RPMI8226 (cell line): Measurements from ENCODE around the gene OR2T4.
A peak's percentile ranks its signal among the peaks of the same experiment; 100 is the strongest.

ENCODE experiments used
- DNase-seq: peaks from one replicate; pipeline ENCODE4 v3.0.0-alpha.2; 2015

The OR2T4 gene

DNA sequence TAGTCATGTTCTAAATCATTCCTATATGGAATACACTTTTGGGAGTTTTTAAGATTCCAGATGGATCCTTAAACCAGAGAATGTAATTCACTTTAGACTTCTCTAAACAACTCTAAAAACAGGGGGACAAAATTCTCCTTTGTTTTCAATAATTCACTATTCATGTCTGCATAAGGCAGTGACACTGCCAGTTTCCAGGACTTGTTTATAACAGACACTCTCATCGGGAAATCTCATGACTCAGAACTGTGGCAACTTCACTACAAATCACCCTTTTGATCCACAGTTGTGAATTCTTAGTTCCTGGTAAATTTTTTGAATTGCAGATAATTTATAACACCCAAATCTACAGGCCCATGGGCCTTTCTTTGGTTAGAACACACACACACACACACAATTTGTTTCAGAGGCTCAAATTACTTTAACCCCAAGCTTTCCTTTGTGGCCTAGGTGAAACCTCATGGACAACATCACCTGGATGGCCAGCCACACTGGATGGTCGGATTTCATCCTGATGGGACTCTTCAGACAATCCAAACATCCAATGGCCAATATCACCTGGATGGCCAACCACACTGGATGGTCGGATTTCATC is at the start of gene OR2T4:
TSS of gene OR2T4 (plus strand) at position 545 of the 595 bp plus-strand sequence. CDS start at position 545, 0 bp downstream.
- no peak for DNase-seq

DNA sequence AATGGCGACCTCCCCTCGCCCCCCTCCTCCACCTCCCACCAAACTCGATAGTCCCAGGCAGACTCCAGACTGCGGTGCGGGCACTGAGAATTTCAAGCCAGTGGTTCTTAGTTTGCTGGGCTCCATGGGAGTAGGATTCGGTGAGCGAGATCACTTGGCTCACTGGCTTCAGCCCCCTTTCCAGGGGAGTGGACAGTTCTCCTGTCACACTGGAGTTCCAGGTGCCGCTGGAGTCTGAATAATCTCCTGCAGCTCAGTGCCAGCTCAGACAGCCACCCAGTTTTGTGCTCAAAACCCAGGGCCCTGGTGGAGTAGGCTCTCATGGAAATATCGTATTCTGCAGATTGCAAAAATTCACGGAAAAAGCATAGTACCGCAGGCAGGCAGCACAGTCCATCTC is 44.7 kb upstream of the OR2T4 start:
- no peak for DNase-seq

DNA sequence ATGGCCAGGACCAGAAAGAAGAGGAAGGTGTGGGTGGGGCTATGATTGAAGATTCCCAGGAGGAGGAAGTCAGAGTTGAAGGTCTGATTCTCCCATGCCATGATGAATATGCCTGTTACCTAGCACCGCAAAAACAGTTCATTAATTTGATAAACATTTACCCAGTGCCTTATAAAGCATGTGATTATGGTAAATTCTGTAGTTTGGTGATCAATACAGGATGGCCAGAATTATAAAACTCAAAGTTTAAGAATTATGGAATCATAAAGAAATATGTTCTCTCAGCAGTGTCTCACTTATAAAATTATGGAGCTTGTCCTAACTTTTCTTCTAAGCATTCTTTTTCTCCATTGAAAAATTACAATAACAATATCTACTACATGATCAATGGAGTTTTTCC is 37.0 kb upstream of the OR2T4 start, which contains the start of gene OR2M7:
TSS of gene OR2M7 (minus strand) at position 101 of the 400 bp plus-strand sequence. CDS start at position 101, 0 bp downstream.
- no peak for DNase-seq

DNA sequence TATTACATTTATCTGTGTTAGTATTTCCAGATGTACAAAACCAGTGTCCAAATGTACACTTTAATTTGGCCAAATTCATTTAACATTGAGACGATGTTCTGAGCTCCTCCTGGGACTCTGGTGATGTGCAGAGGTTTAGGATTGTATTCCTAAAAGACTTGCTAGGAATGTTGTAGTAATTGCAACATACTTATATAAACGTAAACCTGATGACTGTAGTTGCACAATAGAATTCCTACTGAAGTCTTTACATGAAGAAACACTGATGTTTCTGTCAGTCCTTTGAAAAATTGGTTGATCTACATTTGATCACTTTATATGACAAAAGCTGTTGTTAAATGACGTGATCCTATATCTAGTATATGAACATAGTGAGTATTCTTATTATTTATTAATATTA is 18.0 kb upstream of the OR2T4 start:
- DNase-seq: no peak

GRCh38 chr1:248348475-248348874 is 13.0 kb upstream of the OR2T4 start, which contains the start of gene OR14C36:
OR14C36 (plus strand) TSS chr1:248348775; CDS start chr1:248348775, 0 bp downstream.
- no peak for DNase-seq

DNA sequence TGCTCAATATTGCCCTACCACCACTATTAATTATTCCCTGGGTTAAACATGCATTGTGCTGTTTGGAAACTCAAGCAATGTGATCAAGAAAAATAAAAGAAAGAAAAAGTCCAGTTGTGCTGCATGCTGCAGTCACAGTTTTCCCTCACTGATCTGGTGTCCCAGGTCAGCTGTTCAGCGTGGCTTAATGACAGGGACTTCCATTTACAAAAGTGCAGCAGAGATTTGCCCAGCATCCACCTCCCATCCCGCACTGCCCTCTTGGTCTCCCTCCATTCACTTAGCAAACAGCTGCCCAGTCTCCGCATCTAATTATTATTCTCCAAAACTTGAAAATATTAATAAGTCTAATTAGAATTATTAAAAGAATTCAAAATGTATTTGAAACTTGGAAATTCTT is 2.0 kb upstream of the OR2T4 start:
- DNase-seq: no peak

GRCh38 chr1:248366609-248367008 is 5.1 kb downstream of the OR2T4 start:
- no peak for DNase-seq

GRCh38 chr1:248372394-248372793 is 10.9 kb downstream of the OR2T4 start:
- DNase-seq: no peak

GRCh38 chr1:248373761-248374160 is 12.3 kb downstream of the OR2T4 start:
- no peak for DNase-seq

GRCh38 chr1:248375446-248375845 is 14.0 kb downstream of the OR2T4 start, which contains the start of gene OR2T6:
OR2T6 (plus strand) TSS chr1:248375746; CDS start chr1:248387609, 11,863 bp downstream.
- no peak for DNase-seq

GRCh38 chr1:248376916-248377315 is 15.5 kb downstream of the OR2T4 start:
- no peak for DNase-seq

- DNase-seq: no peak
Measured at GRCh38 chr1:248380854-248381253, 19.4 kb downstream of the OR2T4 start.

- no peak for DNase-seq
Measured at GRCh38 chr1:248388426-248388825, 27.0 kb downstream of the OR2T4 start.

- DNase-seq: no peak
Measured at GRCh38 chr1:248393050-248393449, 31.6 kb downstream of the OR2T4 start.

DNA sequence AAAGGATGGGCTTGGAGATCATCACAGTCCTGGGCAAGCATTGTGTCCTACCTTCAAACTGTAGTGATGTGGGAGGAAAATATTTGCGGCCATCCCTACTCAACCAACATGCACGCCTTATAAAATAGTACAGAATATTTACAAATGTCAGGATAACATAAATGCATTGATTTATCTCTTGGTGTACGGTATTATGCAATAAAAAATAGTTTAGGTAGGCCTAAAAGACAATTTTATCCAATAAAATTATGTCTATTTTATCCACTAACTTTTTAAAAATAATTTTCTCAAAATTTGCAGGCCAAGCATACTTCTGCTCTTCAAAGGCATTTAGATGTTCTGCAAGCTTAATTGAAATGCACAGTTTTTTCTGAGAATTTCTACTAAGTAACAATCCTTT is 41.3 kb downstream of the OR2T4 start, which contains the start of gene OR2T1:
TSS of gene OR2T1 (plus strand) at position 301 of the 400 bp plus-strand sequence. CDS start 3,100 bp downstream, outside the sequence.
- no peak for DNase-seq

DNA sequence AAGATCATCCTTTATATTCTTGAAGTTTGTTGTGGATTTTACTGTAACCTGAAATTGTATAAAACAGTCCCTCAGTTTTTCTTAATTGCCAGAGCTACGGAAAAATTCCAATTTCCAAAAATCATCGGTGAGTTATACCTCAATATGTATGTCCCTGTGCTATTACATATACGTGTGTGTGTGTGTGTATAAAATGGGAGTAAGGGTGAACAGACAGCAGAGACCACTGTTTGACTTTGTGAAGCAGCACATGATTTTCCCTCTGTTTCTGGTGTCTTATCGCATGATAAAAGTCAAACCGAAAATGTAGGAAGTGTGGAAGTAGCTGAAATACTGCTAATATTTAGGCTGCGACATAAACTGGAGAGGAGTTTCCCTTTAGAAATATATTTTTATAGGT is 42.6 kb downstream of the OR2T4 start:
- DNase-seq: peak; percentile 9

DNA sequence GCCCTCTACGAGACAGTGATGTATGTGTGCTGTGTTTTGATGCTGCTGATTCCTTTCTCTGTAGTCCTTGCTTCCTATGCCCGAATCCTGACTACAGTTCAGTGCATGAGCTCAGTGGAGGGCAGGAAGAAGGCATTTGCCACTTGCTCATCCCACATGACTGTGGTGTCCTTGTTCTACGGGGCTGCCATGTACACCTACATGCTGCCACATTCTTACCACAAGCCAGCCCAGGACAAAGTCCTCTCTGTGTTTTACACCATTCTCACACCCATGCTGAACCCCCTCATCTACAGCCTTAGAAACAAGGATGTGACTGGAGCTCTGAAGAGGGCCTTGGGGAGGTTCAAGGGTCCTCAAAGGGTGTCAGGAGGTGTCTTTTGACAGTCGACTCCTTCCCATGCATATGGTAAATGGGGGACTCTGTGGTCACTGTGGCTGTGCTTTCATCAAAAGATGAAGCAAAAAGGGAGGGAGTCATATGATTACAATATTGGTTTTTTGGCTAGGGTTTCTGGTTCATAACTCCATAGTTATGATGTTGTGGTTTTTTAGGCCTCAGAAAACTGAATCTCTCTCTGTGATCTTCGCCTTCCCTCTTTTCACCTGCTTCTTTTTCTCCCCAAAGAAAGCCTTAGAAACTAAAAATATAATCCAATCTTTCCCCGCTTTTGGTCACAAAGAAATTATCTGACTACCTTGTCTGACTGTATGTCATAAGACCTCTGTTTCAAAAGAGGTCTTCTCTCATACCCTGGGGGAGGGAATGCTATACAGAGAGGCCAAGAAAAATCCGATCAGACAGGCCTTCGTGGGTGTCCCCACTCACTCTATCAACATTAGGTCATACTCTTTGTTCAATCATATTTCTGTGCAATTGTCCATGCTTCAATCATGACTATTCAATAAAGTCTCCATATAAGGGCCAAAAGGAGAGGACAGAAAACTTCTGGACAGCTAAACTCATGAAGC is 45.5 kb downstream of the OR2T4 start:
- DNase-seq: no peak
